PC-9 (cell line): ENCODE measurements around the gene FCMR.

Source experiments
- EZH2 ChIP-seq: fragments of 200-600 bp; sonication (generic); IDR thresholded peaks from 2 replicates; pipeline ENCODE4 v1.8.0; 2017; ENCODE audit warnings: antibody characterized with exemption, low read depth
- TF ChIP-seq, protein P1 (sequence below): fragments of 200-600 bp; sonication (generic); conservative IDR thresholded peaks from 2 replicates; pipeline ENCODE4 v1.6.1; 2017; ENCODE audit warnings: mixed run types, antibody characterized with exemption, mild to moderate bottlenecking, moderate library complexity

DNA sequence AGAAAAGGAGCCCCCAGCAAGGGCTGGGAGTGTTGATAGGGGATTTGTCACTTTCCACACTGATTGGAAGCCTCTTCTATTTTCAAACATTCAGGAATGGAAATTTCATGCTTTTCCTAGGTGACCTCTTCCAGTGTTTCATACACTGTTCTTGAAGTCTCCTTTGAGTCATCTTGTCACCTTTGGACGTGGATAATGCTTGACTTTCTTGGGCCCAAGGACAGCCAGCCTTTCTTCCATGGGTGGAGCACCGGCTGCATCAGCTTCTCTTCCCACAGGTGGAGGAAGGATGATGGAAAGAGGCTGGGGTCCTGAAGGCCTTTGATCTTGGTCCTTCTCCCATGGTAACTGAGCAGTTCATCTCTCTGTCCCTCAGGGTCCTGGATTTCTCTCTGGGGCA, 36.4 kb upstream of the FCMR start:
- TF ChIP-seq EZH2, result no peak
- TF ChIP-seq, protein P1, sequence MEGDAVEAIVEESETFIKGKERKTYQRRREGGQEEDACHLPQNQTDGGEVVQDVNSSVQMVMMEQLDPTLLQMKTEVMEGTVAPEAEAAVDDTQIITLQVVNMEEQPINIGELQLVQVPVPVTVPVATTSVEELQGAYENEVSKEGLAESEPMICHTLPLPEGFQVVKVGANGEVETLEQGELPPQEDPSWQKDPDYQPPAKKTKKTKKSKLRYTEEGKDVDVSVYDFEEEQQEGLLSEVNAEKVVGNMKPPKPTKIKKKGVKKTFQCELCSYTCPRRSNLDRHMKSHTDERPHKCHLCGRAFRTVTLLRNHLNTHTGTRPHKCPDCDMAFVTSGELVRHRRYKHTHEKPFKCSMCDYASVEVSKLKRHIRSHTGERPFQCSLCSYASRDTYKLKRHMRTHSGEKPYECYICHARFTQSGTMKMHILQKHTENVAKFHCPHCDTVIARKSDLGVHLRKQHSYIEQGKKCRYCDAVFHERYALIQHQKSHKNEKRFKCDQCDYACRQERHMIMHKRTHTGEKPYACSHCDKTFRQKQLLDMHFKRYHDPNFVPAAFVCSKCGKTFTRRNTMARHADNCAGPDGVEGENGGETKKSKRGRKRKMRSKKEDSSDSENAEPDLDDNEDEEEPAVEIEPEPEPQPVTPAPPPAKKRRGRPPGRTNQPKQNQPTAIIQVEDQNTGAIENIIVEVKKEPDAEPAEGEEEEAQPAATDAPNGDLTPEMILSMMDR, result no peak
